ENCODE data around the gene HDGF. TPM values are rescaled to one million over a fixed set of nuclear protein-coding genes. Genes with fewer than 3 reads are reported as not detected.

The HDGF gene
- total and polyA plus RNA-seq, 9 of the 15 experiments (the other 6 are each of a cell fraction or from before 2014, with no cell fraction given): 38.8 to 601 (median 400) TPM

GRCh38 chr1:156772728-156773497 is 21.4 kb upstream of the HDGF start (continued):
- TF ChIP-seq FOXK2 (conservative IDR thresholded peaks at IDR 0.05 in 1 of 2, IDR thresholded peaks at IDR 0.05 in 1 of 2; ENCODE audit: low read depth in 2 of 2): no peak
- TF ChIP-seq CBFA2T3 (IDR thresholded peaks at IDR 0.05): peak; percentile 85
- TF ChIP-seq E2F3 (CRISPR knock-in tag; IDR thresholded peaks at IDR 0.05): no peak
- no peak for TF ChIP-seq HMGN3 (IDR thresholded peaks at IDR 0.05; ENCODE audit: borderline replicate concordance, extremely low read depth, insufficient read length, low read depth, low read length)
- TF ChIP-seq ZNF24 (IDR thresholded peaks at IDR 0.05): no peak
- TF ChIP-seq EWSR1 (IDR thresholded peaks at IDR 0.05; ENCODE audit: borderline replicate concordance, low read depth, partially characterized antibody): no peak
- TF ChIP-seq, protein P1, sequence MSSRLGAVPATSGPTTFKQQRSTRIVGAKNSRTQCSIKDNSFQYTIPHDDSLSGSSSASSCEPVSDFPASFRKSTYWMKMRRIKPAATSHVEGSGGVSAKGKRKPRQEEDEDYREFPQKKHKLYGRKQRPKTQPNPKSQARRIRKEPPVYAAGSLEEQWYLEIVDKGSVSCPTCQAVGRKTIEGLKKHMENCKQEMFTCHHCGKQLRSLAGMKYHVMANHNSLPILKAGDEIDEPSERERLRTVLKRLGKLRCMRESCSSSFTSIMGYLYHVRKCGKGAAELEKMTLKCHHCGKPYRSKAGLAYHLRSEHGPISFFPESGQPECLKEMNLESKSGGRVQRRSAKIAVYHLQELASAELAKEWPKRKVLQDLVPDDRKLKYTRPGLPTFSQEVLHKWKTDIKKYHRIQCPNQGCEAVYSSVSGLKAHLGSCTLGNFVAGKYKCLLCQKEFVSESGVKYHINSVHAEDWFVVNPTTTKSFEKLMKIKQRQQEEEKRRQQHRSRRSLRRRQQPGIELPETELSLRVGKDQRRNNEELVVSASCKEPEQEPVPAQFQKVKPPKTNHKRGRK (tag; IDR thresholded peaks at IDR 0.05): no peak
- TF ChIP-seq SMAD4 (CRISPR knock-in tag; conservative IDR thresholded peaks at IDR 0.05): peak; percentile 71
- peak in 1 of 2 experiments; percentile 49; a peak in 2 of 4 replicates for TF ChIP-seq HDAC1 (IDR thresholded peaks at IDR 0.05)
- peak; percentile 79 for TF ChIP-seq CBFA2T2 (conservative IDR thresholded peaks at IDR 0.05)
- TF ChIP-seq SPI1 (IDR thresholded peaks at IDR 0.05; ENCODE audit: borderline replicate concordance, low read depth, low read length): no peak
- TF ChIP-seq ETV1 (tag; conservative IDR thresholded peaks at IDR 0.05; ENCODE audit: low read depth): peak; percentile 48
- TF ChIP-seq PKNOX1 (IDR thresholded peaks at IDR 0.05): peak; percentile 33; the same call in 1 of the 2 replicates
- TF ChIP-seq MTA1 (IDR thresholded peaks at IDR 0.05; ENCODE audit: borderline replicate concordance): peak; percentile 23; the same call in 1 of the 2 replicates
- TF ChIP-seq FOXA3 (CRISPR knock-in tag; conservative IDR thresholded peaks at IDR 0.05 in 1 of 2, IDR thresholded peaks at IDR 0.05 in 1 of 2): no peak
- TF ChIP-seq L3MBTL2 (IDR thresholded peaks at IDR 0.05): no peak
- TF ChIP-seq SMAD1 (IDR thresholded peaks at IDR 0.05; ENCODE audit: low read depth, low read length, partially characterized antibody): no peak
- 0 out of 2 replicates have a peak, but pooled peaks have one; percentile 35 for TF ChIP-seq ETV5 (CRISPR knock-in tag; IDR thresholded peaks at IDR 0.05; ENCODE audit: low read depth)
- TF ChIP-seq, protein P2, sequence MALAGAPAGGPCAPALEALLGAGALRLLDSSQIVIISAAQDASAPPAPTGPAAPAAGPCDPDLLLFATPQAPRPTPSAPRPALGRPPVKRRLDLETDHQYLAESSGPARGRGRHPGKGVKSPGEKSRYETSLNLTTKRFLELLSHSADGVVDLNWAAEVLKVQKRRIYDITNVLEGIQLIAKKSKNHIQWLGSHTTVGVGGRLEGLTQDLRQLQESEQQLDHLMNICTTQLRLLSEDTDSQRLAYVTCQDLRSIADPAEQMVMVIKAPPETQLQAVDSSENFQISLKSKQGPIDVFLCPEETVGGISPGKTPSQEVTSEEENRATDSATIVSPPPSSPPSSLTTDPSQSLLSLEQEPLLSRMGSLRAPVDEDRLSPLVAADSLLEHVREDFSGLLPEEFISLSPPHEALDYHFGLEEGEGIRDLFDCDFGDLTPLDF (CRISPR knock-in tag; IDR thresholded peaks at IDR 0.05): peak; percentile 48; the same call in 1 of the 2 replicates
- TF ChIP-seq, protein P3, sequence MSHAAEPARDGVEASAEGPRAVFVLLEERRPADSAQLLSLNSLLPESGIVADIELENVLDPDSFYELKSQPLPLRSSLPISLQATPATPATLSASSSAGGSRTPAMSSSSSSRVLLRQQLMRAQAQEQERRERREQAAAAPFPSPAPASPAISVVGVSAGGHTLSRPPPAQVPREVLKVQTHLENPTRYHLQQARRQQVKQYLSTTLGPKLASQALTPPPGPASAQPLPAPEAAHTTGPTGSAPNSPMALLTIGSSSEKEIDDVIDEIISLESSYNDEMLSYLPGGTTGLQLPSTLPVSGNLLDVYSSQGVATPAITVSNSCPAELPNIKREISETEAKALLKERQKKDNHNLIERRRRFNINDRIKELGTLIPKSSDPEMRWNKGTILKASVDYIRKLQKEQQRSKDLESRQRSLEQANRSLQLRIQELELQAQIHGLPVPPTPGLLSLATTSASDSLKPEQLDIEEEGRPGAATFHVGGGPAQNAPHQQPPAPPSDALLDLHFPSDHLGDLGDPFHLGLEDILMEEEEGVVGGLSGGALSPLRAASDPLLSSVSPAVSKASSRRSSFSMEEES (CRISPR knock-in tag; IDR thresholded peaks at IDR 0.05): no peak
- TF ChIP-seq MAZ (CRISPR knock-in tag; conservative IDR thresholded peaks at IDR 0.05 in 1 of 2, IDR thresholded peaks at IDR 0.05 in 1 of 2): 0 out of 4 replicates have a peak, but pooled peaks of 1 of the 2 experiments have one; percentile 9
- TF ChIP-seq STAT5A (IDR thresholded peaks at IDR 0.05; ENCODE audit: borderline replicate concordance, low read length): peak; percentile 41; the same call in 1 of the 2 replicates
- no peak for TF ChIP-seq RB1 (IDR thresholded peaks at IDR 0.05; ENCODE audit: low read depth)

Measured in K562 (cell line).